GM15510 (cell line): ENCODE data around the gene GIGYF1.

ENCODE experiments used
- POLR2A ChIP-seq: IDR thresholded peaks from 3 replicates; pipeline ENCODE4 v1.6.1; 2011; ENCODE audit warnings: borderline replicate concordance; ENCODE audit not compliant: insufficient read length; ENCODE audit errors: extremely low read depth

The GIGYF1 gene

DNA sequence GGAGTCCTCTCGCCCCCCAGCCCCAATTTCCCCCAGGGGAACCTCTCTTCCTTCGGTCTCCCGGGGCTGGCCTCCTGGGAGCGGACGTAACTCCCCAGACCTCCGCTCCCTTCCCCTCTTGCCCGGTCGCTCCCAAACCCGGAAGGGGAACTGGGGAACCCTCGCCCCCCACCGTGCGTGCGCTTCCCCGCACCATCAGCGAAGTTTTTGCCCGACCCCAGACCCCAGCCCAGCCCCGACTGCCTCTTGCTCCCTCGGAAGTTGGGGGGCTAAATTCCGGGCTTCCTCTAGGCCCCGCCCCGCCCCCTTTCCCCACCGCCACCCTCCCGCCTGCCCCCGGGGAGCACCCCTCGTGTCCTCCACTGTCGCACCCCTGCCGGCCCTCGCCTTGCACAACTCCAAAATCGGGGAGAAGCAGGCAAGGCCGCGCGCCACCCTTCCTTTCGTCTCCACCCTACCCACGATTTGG is 20.1 kb downstream of the GIGYF1 start:
- peak; percentile 22 for TF ChIP-seq POLR2A

DNA sequence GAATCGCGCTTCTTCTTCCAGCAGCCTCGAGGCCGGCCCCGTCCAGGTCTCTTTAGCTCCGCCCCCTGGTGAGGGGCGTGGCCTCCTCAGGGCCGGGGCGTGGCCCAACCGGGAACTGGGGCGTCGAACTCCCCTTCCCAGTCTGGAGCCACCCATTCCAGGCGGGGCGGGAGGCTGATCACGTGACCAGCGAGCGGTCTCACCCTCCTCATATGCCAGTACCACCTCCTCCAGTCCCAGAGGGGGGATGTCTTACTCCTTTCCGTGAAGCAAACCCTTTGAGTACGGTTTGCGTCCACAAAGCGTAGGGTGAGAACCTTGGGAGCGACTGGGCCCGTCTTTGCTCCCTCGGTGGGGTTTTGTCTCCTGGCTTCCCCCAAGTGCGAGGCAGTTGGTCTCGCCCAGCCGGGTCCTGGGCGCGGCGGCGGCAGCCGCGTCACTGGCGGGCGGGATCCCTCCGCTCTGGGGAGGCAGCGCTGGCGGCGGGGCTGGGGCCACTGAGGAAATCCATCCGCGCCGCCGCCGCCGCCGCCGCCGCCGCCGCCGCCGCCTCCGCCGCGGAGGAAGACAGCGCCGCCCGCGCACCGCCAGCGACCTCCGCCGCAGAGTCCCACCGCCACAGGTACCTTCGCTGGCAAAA is 20.6 kb downstream of the GIGYF1 start, which contains the start of gene GNB2:
Gene GNB2 (plus strand): TSS at position 439 of the 640 bp plus-strand sequence. CDS start 2,526 bp downstream, outside the sequence.
- peak; percentile 56 for TF ChIP-seq POLR2A

DNA sequence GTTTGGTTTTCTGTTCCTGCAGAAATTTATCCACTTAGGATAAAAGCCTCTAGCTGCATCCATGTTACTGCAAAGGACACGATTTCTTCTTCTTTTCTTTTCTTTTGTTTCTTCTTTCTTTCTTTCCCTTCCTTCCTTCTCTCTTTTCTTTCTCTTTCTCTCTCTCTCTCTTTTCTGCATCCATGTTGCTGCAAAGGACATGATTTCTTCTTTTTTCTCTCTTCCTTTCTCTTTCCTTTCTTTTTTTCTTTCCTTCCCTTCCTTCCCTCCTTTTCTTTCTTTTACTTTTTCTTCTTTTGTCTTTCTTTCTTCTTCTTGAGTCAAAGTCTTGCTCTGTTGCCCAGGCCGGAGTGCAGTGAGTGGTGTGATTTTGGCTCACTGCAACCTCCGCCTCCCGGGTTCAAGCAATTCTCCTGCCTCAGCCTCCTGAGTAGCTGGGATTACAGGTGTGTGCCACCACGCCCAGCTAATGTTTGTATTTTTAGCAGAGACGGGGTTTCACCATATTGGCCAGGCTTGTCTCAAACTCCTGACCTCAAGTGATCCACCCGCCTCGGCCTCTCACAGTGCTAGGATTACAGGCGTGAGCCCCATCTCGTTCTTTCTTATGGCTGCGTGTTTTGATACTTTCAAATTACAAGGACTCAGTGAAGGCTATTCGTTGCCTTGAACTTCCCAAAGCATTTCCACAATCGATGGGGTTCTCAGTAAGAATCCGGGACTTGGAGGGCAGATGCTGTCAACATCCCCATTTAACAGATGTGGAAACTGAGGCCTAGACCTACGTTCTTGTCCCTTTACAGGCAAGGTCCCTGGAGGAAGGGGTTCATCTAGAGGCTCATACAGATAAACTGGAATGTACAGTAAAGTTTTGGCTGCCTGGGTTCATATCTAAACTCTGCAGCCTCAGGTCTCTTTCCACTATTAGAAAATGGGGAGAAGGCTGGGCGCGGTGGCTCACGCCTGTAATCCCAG is 22.4 kb downstream of the GIGYF1 start:
- TF ChIP-seq POLR2A: no peak

DNA sequence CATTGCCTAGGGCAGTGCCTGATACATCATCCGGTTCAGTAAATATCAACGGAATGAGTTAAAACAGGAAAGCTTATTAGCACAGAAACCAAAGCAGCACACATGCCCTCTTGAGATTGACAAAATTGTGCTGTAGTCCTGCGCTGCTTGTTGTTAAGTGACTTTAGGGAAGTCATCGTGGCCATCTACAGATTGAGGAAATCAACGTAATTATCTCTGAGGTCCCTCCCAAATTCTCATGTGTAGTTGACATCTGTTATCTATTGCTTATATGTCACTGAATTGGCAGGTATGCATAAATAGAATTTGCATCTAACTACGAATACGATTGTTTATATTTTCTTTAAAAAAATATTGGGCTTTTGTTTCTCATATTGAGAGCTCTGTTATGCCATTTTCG is 24.0 kb downstream of the GIGYF1 start:
- no peak for TF ChIP-seq POLR2A

DNA sequence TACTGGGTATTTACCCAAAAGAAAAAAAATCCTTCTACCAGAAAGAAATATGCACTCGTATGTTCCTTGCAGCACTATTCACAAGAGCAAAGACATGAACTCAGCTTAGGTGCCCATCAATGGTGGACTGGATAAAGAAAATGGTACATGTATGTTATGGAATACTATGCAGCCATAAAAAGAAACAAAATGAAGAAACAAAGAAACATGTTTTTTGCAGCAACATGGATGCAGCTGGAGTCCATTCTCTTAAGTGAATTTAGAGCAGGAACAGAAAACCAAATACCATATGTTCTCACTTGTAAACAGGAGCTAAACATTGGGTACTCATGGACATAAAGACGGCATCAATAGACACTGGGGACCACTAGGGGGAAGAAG is 26.0 kb downstream of the GIGYF1 start:
- no peak for TF ChIP-seq POLR2A

DNA sequence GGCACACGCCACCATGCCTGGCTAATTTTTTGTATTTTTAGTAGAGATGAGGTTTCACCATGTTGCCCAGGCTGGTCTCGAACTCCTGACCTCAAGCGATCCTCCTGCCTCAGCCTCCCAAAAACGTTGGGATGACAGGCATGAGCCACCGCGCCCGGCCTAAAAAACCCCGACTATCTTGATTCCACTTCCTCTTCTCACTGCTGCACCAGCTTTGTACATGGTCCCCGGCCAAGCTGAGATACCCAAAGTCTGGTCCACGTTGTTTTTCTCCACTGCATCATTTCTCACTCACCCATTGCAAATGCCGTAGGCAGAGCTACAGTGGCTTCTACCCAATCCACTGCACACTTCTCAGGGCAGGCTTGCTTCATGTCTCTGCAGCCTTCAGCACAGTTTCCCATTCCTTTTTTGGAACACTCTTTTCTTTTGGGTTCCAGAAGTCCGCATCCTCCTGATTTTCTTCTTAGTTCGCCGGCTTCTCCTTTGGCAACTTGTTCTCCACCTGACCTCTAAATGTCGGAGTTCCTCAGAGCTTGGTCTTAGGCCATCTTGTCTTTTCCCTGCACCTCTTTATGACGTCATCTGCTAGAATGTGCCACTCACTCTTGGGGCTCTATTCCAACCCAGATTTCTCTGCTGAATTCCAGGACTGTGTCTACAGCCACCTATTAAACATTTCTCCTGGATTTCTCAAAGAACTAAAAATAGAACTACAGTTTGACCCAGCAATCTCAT is 26.6 kb downstream of the GIGYF1 start:
- TF ChIP-seq POLR2A: no peak

DNA sequence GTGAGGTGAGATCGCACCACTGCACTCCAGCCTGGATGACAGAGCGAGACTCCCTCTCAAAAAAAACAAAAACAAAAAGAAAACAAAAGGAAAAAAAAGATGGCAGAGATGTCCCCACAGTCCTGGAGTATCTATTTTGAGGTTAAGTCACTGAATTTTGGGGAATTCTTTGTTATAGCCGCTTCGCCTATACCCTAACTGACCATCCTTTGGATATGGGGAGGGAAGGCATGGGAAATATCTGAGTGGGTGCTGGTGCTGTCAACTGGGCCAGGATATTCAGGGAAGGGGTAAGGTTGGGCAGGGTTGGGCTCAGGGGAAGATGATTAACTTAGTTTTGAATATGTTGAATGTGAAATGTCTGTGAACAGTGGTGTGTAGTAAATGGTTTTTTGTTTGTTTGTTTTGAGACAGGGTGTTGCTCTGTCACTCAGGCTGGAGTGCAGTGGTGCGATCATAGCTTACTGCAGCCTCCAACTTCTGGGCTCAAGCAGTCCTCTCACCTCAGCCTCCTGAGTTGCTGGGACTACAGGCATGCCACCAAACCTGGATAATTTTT is 28.8 kb downstream of the GIGYF1 start:
- TF ChIP-seq POLR2A: no peak

GRCh38 chr7:100655908-100656674 is 38.0 kb downstream of the GIGYF1 start, which contains the start of gene ACTL6B:
TSS of gene ACTL6B (minus strand) at chr7:100656448. CDS start at chr7:100656354, 94 bp downstream.
- TF ChIP-seq POLR2A: no peak

GRCh38 chr7:100654908-100655831 is 38.9 kb downstream of the GIGYF1 start:
- TF ChIP-seq POLR2A: no peak

GRCh38 chr7:100649826-100650565 is 44.1 kb downstream of the GIGYF1 start:
- TF ChIP-seq POLR2A: no peak

GRCh38 chr7:100642534-100642907 is 51.5 kb downstream of the GIGYF1 start:
- no peak for TF ChIP-seq POLR2A

DNA sequence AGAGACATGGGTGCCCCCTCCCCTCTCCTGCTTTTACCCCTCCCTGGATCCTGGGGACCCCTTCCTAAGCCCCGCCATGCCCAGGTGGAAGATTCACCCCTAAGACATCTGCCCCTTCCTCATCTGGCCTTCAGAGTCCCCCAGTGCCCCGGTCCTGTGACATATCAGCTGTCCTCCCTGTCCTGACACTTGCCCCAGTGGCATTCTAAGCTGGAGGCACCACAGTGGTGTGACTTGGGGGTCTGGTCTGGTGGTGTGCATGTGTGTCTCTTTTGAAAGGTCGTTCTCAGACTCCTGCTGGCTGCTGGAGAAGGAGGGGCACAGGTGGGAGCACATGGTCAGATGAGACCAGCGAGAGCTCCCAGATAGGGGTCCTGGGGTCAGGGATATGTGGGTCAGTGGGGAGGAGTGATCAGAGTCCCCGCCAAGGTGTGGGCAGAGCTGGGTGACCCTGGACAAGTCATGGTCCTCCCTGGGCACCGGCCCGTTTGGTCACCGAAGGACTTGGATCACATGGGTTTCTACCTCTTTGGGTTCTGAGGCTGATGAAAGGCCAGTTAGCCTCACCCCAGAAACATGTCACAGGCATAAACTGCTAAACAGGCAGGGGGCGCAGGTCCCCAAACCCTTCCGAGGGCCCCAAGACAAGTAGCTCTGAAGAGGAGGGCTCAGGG is 52.1 kb downstream of the GIGYF1 start:
- no peak for TF ChIP-seq POLR2A

DNA sequence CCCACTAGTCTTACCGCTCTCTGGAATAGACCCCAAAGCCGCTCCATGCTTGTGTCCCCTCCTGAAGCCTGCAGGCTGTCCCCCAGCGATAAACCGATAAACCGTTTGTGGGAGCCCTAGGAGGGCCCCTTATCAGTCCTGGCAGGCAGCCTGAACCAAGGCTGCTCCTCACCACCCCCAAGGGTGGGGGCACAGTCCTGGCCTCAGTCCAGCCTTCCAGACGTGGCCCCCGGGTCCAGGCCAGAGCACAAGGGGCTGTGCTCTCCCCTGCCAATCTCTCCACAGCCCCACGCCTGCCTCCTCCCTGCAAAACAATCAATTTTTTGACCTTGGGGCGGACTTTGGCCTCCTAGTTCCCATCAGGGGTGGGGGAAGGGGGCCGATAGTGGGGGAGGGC is 52.6 kb downstream of the GIGYF1 start, which contains the start of gene TFR2:
Gene TFR2 (minus strand): TSS at position 90 of the 397 bp plus-strand sequence. CDS start 43 bp downstream, at position 47.
- no peak for TF ChIP-seq POLR2A
